Measurements from ENCODE around the gene MAGI3. TPM values are rescaled to one million over a fixed set of nuclear protein-coding genes. Genes with fewer than 3 reads are reported as not detected.

MAGI3 gene
- total RNA-seq, 1 experiment from 2014 or later, result 7.2 TPM

DNA sequence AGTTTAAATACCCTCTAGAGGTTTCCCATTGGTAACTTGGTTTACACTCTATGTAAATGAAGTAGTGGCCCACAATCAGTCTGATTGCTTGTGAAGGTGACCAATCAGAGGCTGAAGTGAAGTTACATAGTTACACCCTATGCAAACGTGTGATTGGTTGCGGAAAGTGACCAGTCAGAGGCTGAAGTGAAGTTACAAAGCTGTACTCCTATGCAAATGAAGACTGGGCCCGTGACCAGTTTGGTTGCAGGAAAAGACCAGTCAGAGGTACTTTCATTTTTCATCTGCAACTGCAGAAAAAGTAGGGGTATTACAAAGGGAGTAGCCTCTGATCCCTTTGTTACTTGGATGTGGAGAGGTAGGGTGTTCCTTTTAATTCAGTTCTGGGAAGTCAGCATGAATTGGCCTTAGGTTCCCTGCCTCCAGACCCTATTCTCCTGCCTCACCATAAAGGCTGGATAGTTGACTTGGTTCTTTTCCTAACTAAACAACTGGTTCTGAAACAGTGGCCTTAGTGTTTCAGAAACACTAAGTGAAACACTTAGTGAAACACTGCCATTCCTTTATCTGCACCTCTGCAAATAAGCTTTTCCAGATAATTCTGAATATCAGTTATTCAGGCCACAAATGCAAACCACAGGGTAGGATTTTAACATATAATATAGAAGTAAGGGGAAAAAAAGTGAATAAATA lies 39.3 kb downstream of the MAGI3 start:
- TF ChIP-seq EZH2phosphoT487 (IDR thresholded peaks at IDR 0.05; ENCODE audit: borderline replicate concordance, low read length), result no peak
- TF ChIP-seq, protein P1, sequence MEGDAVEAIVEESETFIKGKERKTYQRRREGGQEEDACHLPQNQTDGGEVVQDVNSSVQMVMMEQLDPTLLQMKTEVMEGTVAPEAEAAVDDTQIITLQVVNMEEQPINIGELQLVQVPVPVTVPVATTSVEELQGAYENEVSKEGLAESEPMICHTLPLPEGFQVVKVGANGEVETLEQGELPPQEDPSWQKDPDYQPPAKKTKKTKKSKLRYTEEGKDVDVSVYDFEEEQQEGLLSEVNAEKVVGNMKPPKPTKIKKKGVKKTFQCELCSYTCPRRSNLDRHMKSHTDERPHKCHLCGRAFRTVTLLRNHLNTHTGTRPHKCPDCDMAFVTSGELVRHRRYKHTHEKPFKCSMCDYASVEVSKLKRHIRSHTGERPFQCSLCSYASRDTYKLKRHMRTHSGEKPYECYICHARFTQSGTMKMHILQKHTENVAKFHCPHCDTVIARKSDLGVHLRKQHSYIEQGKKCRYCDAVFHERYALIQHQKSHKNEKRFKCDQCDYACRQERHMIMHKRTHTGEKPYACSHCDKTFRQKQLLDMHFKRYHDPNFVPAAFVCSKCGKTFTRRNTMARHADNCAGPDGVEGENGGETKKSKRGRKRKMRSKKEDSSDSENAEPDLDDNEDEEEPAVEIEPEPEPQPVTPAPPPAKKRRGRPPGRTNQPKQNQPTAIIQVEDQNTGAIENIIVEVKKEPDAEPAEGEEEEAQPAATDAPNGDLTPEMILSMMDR (conservative IDR thresholded peaks at IDR 0.05; ENCODE audit: low read depth, low read length), result no peak
- no peak for TF ChIP-seq EZH2 (IDR thresholded peaks at IDR 0.05; ENCODE audit: low read length, unreplicated experiment)
- H3K4me1 ChIP-seq (ENCODE audit: insufficient read depth, low read length), result peaks cover 14% of the 10 kb centered on the region
- ChIA-PET CTCF (no interaction called here), POLR2A (ENCODE audit: unreplicated experiment) (no interaction called here)
- no peak overlapping the region for H2AFZ ChIP-seq (ENCODE audit: low read length)
- ATAC-seq, result no peak
- no peak overlapping the region for H3K27ac ChIP-seq (ENCODE audit: low read length)
- H3K4me2 ChIP-seq (ENCODE audit: low read length), result no peak overlapping the region
- intact Hi-C loops (cut with micrococcal nuclease), result no loop called here
- no peaks in the 10 kb centered on the region for H3K36me3 ChIP-seq (ENCODE audit: low read depth, low read length)
- H3K9me3 ChIP-seq (ENCODE audit: low read length), result no peaks in the 10 kb centered on the region
- H4K20me1 ChIP-seq (ENCODE audit: low read length), result no peaks in the 10 kb centered on the region
- DNase-seq, result no peak
- no peaks in the 10 kb centered on the region for H3K9me2 ChIP-seq (replicated peaks; ENCODE audit: low read length)
- H3F3A ChIP-seq (ENCODE audit: low read length, unreplicated experiment), result no peaks in the 10 kb centered on the region
- no peaks in the 10 kb centered on the region for H3K27me3 ChIP-seq (ENCODE audit: low read length)
- BruUV-seq (replicated peaks), result no TSS peak
- H3K79me2 ChIP-seq (ENCODE audit: low read length), result no peaks in the 10 kb centered on the region
- H3K4me3 ChIP-seq (ENCODE audit: low read length), result no peak overlapping the region
- no peak overlapping the region for H3K9ac ChIP-seq (ENCODE audit: low read length)

DNA sequence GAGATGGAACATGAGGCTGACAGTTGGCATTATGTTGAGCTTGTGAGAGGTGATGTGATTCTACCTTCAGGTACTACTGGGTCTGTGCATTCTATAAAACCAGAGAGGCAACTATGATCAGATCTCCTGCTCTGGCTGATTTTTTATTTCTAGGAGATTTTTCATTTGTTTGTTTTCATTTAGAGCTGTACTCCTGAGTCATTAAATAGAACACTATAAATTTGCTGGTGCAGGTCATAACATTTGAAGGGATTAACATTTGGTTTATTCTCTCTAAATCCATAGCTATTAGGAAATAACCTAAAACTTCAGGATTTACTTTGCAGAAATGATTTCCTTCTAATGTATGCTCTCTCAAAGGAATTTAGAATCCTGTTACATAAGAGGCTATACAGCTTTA lies 42.9 kb downstream of the MAGI3 start:
- POLR2A ChIA-PET (ENCODE audit: unreplicated experiment), result interaction anchor here (0.7 kb wide), 1 partner anchor 297 kb away, joined by 3 read pairs; no protein-coding TSS in a partner anchor
- H3K9ac ChIP-seq (ENCODE audit: low read length), result no peak overlapping the region
- H3K79me2 ChIP-seq (ENCODE audit: low read length), result no peaks in the 10 kb centered on the region
- no peak for TF ChIP-seq EZH2phosphoT487 (IDR thresholded peaks at IDR 0.05; ENCODE audit: borderline replicate concordance, low read length)
- H3F3A ChIP-seq (ENCODE audit: low read length, unreplicated experiment), result no peaks in the 10 kb centered on the region
- no peak overlapping the region for H2AFZ ChIP-seq (ENCODE audit: low read length)
- H3K4me1 ChIP-seq (ENCODE audit: insufficient read depth, low read length), result peaks cover 27% of the 10 kb centered on the region
- H3K9me3 ChIP-seq (ENCODE audit: low read length), result no peaks in the 10 kb centered on the region
- H3K4me2 ChIP-seq (ENCODE audit: low read length), result no peak overlapping the region
- no peak overlapping the region for H3K27ac ChIP-seq (ENCODE audit: low read length)
- intact Hi-C loops (cut with micrococcal nuclease), result loop anchor here (2.0 kb wide), 1 partner anchor 40 kb away; no protein-coding TSS in a partner anchor
- H3K4me3 ChIP-seq (ENCODE audit: low read length), result no peak overlapping the region
- BruUV-seq (replicated peaks), result no TSS peak
- ATAC-seq (peak; percentile 83), DNase-seq (peak; percentile 20)
- H3K9me2 ChIP-seq (replicated peaks; ENCODE audit: low read length), result no peaks in the 10 kb centered on the region
- H4K20me1 ChIP-seq (ENCODE audit: low read length), result no peaks in the 10 kb centered on the region
- CTCF ChIA-PET, result no interaction called here
- H3K36me3 ChIP-seq (ENCODE audit: low read depth, low read length), result no peaks in the 10 kb centered on the region
- no peaks in the 10 kb centered on the region for H3K27me3 ChIP-seq (ENCODE audit: low read length)

DNA sequence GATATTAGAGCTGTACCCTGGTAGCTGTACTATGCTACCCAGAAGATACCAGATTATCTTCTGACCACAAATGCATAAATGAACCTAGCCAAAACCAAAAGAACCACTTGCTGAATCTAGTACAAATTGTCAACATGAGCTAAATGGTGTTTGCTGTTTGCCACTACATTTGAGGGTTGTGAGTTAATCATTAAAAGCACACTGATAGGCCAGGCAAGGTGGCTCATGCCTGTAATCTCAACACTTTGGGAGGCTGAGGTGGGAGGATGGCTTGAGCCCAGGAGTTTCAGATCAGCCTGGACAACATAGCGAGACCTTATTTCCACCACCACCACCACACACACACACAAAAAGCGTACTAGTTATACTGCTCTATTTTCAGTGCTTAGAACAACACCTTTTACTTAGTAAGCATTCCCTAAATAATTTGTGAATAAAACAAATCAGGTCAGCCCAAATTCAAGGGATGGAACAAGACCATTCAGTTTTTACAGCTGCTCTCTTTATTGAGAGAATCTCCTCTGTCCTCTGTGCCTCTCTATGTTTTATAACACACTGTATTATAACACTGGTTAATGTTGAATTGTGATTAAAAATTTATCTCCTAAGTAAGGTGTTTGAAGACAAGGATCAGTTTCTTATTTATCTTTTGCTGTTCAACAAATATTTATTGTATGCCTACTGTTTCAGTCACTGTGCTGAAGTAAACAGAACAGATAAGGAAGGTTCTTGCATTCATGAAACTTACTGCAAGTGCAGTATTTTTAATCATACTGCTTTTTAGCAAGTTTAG lies 44.0 kb downstream of the MAGI3 start:
- H3K4me2 ChIP-seq (ENCODE audit: low read length), result 0 out of 2 replicates have a peak overlapping the region, but pooled peaks have one; percentile 2
- ChIA-PET POLR2A (ENCODE audit: unreplicated experiment) (no interaction called here), CTCF (no interaction called here)
- H3K36me3 ChIP-seq (ENCODE audit: low read depth, low read length), result no peaks in the 10 kb centered on the region
- intact Hi-C loops (cut with micrococcal nuclease), result no loop called here
- no peak overlapping the region for H3K4me3 ChIP-seq (ENCODE audit: low read length)
- no peaks in the 10 kb centered on the region for H3F3A ChIP-seq (ENCODE audit: low read length, unreplicated experiment)
- no peak overlapping the region for H3K27ac ChIP-seq (ENCODE audit: low read length)
- BruUV-seq (replicated peaks), result no TSS peak
- H3K9ac ChIP-seq (ENCODE audit: low read length), result no peak overlapping the region
- peaks cover 27% of the 10 kb centered on the region for H3K4me1 ChIP-seq (ENCODE audit: insufficient read depth, low read length)
- DNase-seq, result no peak
- no peaks in the 10 kb centered on the region for H3K27me3 ChIP-seq (ENCODE audit: low read length)
- TF ChIP-seq EZH2 (IDR thresholded peaks at IDR 0.05; ENCODE audit: low read length, unreplicated experiment) (no peak), EZH2phosphoT487 (IDR thresholded peaks at IDR 0.05; ENCODE audit: borderline replicate concordance, low read length) (no peak)
- TF ChIP-seq, protein P1 (conservative IDR thresholded peaks at IDR 0.05; ENCODE audit: low read depth, low read length), result no peak
- no peaks in the 10 kb centered on the region for H4K20me1 ChIP-seq (ENCODE audit: low read length)
- no peak overlapping the region for H2AFZ ChIP-seq (ENCODE audit: low read length)
- no peaks in the 10 kb centered on the region for H3K79me2 ChIP-seq (ENCODE audit: low read length)
- H3K9me3 ChIP-seq (ENCODE audit: low read length), result no peaks in the 10 kb centered on the region
- no peaks in the 10 kb centered on the region for H3K9me2 ChIP-seq (replicated peaks; ENCODE audit: low read length)
- 0 out of 2 replicates have a peak, but pooled peaks have one; percentile 24 for ATAC-seq

Measured in PC-3 (cell line).